Epithelial cell of proximal tubule (primary cell): ENCODE measurements around the gene AKT3. TPM values are rescaled to one million over a fixed set of nuclear protein-coding genes. Genes with fewer than 3 reads are reported as not detected.
"Not testable (repeated sequence)": the region's sequence is repeated elsewhere in the genome, so short reads cannot be mapped to it uniquely, and the experiment has no call there.

Experiments
- DNase-seq: peaks from one replicate; pipeline ENCODE4 v3.0.0-alpha.2; 2011; ENCODE audit warnings: low read depth
- H3K4me3 ChIP-seq: 2 replicates; pipeline ENCODE4 v1.5.1; 2011; ENCODE audit warnings: low read depth, mild to moderate bottlenecking, low read length
- CTCF ChIP-seq: conservative IDR thresholded peaks from 2 replicates; pipeline ENCODE4 v1.5.1; 2012; ENCODE audit warnings: low read depth, mild to moderate bottlenecking, low read length
- total RNA-seq: library from RNA; depleted of rRNA; stranded (reverse); fragments of >200 nt; gene quantifications from 2 replicates; pipeline ENCODE4 v1.2.3, GENCODE V29; 2015

AKT3 gene
- total RNA-seq, 1 donor from 2014 or later, result 12.2 TPM

DNA sequence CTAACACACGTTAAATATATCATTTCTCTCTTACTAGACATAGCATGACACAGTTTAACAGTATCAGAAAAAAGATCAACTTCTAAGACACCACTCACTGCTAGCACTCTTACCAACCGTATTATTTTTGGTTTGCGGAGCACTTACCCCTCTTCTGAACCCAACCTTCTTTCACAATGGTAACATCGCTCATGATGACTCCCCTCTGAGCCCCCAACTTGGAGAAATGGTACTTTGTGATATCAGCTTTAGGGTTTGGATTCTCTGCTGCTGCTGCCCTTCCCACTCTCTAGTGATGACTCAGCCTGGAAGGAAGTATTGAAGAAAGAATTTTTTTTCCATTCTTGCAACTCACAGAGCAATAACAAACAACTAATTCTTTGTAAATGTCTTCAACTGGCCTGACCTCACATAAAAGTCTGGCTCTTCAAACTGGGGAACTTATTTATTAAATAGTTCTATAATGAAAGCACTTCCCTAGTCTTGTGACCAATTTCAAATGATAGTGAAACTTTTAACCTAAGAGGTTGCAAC, 7.0 kb downstream of the AKT3 start:
- H3K4me3 ChIP-seq, result no peak overlapping the region
- TF ChIP-seq CTCF, result no peak
- peak; percentile 27 for DNase-seq

DNA sequence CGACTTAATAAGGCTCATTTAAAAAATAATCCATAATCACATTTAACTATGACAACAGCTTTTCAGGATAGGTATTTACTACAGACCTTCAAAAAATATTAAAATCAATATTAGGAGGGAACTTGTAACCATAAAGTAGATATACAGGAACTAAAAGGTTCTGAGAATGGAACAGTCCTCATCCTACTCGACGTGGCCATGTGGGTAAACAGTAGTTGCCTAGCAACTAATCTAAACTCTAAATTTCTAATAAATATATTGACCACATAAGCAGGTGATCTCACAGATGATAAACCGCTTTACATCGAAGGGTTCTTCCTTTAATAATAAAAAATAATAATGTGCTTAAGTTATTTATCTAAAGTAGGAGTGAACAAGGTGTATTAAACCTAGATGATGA, 7.9 kb downstream of the AKT3 start:
- no peak for DNase-seq
- TF ChIP-seq CTCF, result no peak
- no peak overlapping the region for H3K4me3 ChIP-seq

DNA sequence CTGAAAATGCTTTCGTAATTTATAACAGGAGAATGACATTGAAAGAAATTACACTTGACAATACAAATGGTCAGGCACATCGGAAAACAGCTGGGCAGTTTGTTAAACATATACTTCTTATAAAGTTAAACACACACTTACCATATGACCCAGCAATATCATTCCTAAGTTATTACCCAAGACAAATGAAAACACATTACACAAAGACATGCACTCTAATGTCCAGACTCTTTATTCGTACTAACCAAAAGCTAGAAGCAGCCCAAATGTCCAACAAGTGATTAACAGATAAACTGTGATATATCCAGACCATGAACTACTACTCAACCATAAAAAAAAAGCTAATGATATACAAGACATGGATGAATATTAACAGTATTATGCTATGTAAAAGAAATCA, 8.5 kb downstream of the AKT3 start:
- no peak for TF ChIP-seq CTCF
- no peak for DNase-seq
- no peak overlapping the region for H3K4me3 ChIP-seq

- H3K4me3 ChIP-seq, result no peak overlapping the region
- TF ChIP-seq CTCF, result no peak
- DNase-seq, result no peak
Observed at GRCh38 chr1:243837907-243838535, 12.0 kb downstream of the AKT3 start.

DNA sequence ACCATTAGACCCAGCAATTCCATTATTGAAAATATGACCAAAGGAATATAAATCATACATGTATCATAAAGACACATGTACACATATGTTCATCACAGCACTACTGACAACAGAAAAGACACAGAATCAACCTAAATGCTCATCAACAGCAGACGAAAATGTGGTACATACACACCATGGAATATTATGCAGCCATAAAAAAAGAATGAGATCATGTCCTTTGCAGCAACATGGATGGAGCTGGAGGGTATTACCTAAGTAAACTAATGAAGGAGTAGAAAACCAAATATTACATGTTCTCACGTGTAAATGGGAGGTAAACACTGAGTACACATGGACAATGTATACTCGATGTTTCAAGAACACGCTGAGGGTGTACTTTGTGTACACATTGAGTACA, 15.9 kb downstream of the AKT3 start:
- no peak for DNase-seq
- no peak overlapping the region for H3K4me3 ChIP-seq
- no peak for TF ChIP-seq CTCF

DNA sequence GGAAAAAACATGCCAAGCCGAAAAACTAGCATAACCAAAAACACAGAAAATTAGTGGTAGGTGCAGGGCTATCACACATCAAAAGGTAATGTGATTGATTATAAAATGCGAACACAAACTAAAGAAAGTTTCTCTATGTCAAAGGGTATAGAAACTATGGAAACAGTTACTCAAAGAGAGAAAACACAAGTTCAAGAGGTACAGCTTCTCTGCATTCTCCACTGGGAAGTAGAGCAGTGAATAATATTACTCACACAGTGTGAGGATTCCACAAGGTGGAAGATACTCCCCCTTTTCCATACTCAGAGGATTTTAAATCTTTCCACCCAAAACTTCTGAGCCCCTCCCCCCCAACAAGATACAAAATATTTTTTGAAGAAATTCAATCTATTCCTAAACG, 18.6 kb downstream of the AKT3 start:
- TF ChIP-seq CTCF, result no peak
- DNase-seq, result no peak
- no peak overlapping the region for H3K4me3 ChIP-seq

DNA sequence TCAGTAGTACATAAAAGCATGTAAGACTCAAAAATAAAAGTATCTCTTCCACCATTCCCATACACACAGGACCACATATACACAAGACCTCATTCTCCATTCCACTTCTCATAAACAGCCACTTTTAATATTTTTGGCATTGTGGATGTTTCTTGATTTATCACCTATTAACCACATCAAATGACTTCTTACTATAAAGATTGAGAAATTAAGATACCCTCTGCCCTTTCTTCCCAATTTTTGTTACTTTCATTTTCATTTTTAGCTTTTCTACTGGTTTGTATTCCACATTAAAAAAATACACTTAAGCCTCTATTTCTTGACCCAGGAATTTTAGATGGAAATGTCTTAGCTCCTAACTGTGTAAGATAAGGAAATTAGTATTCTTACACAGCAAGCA, 22.8 kb downstream of the AKT3 start:
- no peak for TF ChIP-seq CTCF
- no peak overlapping the region for H3K4me3 ChIP-seq
- no peak for DNase-seq

DNA sequence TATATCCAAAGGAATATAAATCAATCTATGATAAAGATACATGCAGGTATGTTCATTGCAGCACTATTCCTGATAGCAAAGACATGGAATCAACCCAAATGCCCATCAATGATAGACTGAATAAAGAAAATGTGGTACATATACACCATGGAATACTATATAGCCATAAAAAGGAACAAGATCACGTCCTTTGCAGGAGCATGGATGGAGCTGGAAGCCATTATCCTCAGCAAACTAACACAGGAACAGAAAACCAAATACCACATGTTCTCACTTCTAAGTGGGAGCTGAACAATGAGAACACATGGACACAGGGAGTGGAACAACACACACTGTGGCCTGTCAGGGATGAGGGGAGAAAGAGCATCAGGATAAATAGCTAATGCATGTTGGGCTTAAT, 25.1 kb downstream of the AKT3 start:
- DNase-seq, result not testable (repeated sequence)

More for the DNA sequence above, 25.1 kb downstream of the AKT3 start:
- H3K4me3 ChIP-seq, result not testable (repeated sequence)
